DND-41 (cell line): ENCODE measurements around the gene SNAPIN.

Source experiments
- ATAC-seq: fragments of 200-7000 bp; cut with Tn5 transposase; 3 replicates; pipeline ENCODE4 v1.9.1; 2021; ENCODE audit warnings: low read depth; ENCODE audit not compliant: insufficient read depth
- DNase-seq: peaks from one replicate; pipeline ENCODE4 v3.0.0-alpha.2; 2020
- H2AFZ ChIP-seq: 2 replicates; pipeline ENCODE4 v1.6.0; 2012; ENCODE audit warnings: low read depth, low read length
- H3K27ac ChIP-seq: 2 replicates; pipeline ENCODE4 v1.5.1; 2012; ENCODE audit warnings: low read length, inconsistent platforms
- H3K27me3 ChIP-seq: fragments of 200-600 bp; sonication (generic); 2 replicates; pipeline ENCODE4 v1.6.0; 2012; ENCODE audit warnings: low read length, mild to moderate bottlenecking, inconsistent platforms; ENCODE audit not compliant: insufficient read depth, poor library complexity
- H3K36me3 ChIP-seq: 2 replicates; pipeline ENCODE4 v1.5.1; 2012; ENCODE audit warnings: low read length, inconsistent platforms; ENCODE audit not compliant: insufficient read depth
- H3K4me1 ChIP-seq: 2 replicates; pipeline ENCODE4 v1.5.1; 2012; ENCODE audit warnings: mild to moderate bottlenecking, low read length; ENCODE audit not compliant: insufficient read depth
- H3K4me2 ChIP-seq: 2 replicates; pipeline ENCODE4 v1.6.0; 2012; ENCODE audit warnings: mild to moderate bottlenecking, moderate library complexity, low read length, inconsistent platforms; ENCODE audit not compliant: insufficient read depth
- H3K4me3 ChIP-seq, 2 experiments: fragments of 200-600 bp in 1 of 2; shearing (Covaris generic) in 1 of 2; 2 replicates each; pipeline ENCODE4 v1.5.1; 2012 to 2016; ENCODE audit warnings: inconsistent platforms in 2 of 2, low read length in 2 of 2, mild to moderate bottlenecking in 2 of 2, low read depth in 1 of 2, moderate library complexity in 1 of 2
- H3K79me2 ChIP-seq: 2 replicates; pipeline ENCODE4 v1.6.0; 2012; ENCODE audit warnings: low read length, inconsistent platforms; ENCODE audit not compliant: insufficient read depth
- H3K9ac ChIP-seq: 2 replicates; pipeline ENCODE4 v1.6.0; 2012; ENCODE audit warnings: low read depth, mild to moderate bottlenecking, inconsistent platforms, low read length, moderate library complexity
- H3K9me3 ChIP-seq: 2 replicates; pipeline ENCODE4 v1.5.1; 2012; ENCODE audit warnings: low read length, moderate library complexity, mild to moderate bottlenecking, inconsistent platforms; ENCODE audit not compliant: insufficient read depth, severe bottlenecking
- H4K20me1 ChIP-seq: 2 replicates; pipeline ENCODE4 v1.6.0; 2012; ENCODE audit warnings: low read length; ENCODE audit not compliant: insufficient read depth
- CTCF ChIP-seq: IDR thresholded peaks from 2 replicates; pipeline ENCODE4 v1.5.1; 2012; ENCODE audit warnings: borderline replicate concordance, low read length, moderate library complexity, mild to moderate bottlenecking; ENCODE audit not compliant: poor library complexity, severe bottlenecking; ENCODE audit errors: extremely low read depth
- EZH2 ChIP-seq: IDR thresholded peaks from 3 replicates; pipeline ENCODE4 v1.6.1; 2012; ENCODE audit warnings: borderline replicate concordance, low read depth, mild to moderate bottlenecking, moderate library complexity, low read length, inconsistent platforms; ENCODE audit not compliant: severe bottlenecking

SNAPIN gene

GRCh38 chr1:153633161-153633753 lies 25.2 kb upstream of the SNAPIN start:
- TF ChIP-seq EZH2 = no peak
- no peak for TF ChIP-seq CTCF
- Histone ChIP-seq H3K27me3 (no peaks in the 10 kb centered on the region), H3K4me1 (peaks cover 30% of the 10 kb centered on the region), H3K9me3 (no peaks in the 10 kb centered on the region), H3K9ac (peak overlapping the region; percentile 92; the same call in 1 of the 2 replicates), H3K36me3 (peaks cover 31% of the 10 kb centered on the region), H2AFZ (peak overlapping the region; percentile 60), H3K4me2 (peak overlapping the region; percentile 48; the same call in 1 of the 2 replicates), H3K79me2 (peaks cover 43% of the 10 kb centered on the region), H3K27ac (no peak overlapping the region), H3K4me3 (peak overlapping the region in 1 of 2 experiments; percentile 61; a peak in 2 of 4 replicates), H4K20me1 (peaks cover 19% of the 10 kb centered on the region; the same call in 1 of the 2 replicates)
- ATAC-seq = no peak
- DNase-seq = no peak

DNA sequence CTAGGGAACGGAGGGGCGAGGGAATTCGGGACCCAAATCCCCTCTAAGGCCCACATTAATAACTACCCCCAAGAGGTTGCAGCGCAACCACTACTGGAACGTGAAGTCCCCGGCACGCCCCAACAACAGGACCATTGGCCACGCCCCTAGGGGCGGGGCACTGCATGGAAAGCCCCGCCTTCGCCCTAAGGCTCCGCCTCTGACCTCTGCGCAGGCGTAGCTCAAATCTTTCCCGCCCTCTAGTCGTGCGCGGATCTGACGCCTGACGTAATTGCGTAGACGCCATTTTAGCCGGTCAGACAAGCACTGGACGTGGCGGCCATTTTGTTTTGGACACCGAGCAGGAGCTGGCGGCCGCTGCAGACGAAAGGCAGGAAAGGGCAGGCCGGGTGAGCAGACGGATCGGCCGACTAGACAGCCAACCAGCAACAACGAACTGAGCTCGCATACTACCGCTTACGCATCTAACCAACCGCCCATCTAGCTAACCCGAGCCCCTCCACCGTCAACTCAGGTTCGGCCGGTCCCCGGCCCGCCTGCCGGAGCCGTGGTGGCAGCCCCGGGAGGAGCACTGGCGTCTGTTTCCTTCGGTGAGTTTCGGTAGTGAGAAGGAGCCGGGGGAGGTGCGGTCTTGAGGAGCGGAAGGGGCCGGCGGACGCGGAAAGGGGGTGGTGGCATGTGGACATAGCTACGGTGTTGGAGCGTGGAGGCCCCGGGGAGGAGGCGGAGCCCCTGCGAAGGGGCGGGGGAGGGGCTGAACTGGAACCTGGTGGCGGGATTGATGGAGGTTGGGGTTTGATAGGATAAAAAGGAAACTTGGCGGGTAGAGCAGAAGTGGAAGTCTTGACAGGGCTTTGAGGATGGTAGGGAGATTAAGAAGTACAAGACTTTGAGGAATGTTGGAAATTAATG lies 24.5 kb upstream of the SNAPIN start, which contains the start of gene CHTOP:
Gene CHTOP, plus strand, starts transcription at position 313 of the 912 bp plus-strand sequence. CDS start 2,523 bp downstream, outside the sequence.
- H4K20me1 ChIP-seq = peaks cover 20% of the 10 kb centered on the region; the same call in 1 of the 2 replicates
- DNase-seq = peak; percentile 97
- peak within 1 kb of the TSS; percentile 91 for H3K27ac ChIP-seq
- TF ChIP-seq EZH2 = no peak
- TF ChIP-seq CTCF = no peak
- H3K4me1 ChIP-seq = peaks cover 30% of the 10 kb centered on the region
- peaks cover 38% of the 10 kb centered on the region for H3K36me3 ChIP-seq
- H3K9ac ChIP-seq = peak within 1 kb of the TSS; percentile 92
- H3K4me3 ChIP-seq = peak within 1 kb of the TSS; percentile 61 to 66
- H3K27me3 ChIP-seq = no peaks in the 10 kb centered on the region
- H3K9me3 ChIP-seq = no peaks in the 10 kb centered on the region
- peak within 1 kb of the TSS; percentile 69 for H2AFZ ChIP-seq
- H3K4me2 ChIP-seq = peak within 1 kb of the TSS; percentile 76
- H3K79me2 ChIP-seq = peaks cover 49% of the 10 kb centered on the region
- peak; percentile 89 for ATAC-seq

DNA sequence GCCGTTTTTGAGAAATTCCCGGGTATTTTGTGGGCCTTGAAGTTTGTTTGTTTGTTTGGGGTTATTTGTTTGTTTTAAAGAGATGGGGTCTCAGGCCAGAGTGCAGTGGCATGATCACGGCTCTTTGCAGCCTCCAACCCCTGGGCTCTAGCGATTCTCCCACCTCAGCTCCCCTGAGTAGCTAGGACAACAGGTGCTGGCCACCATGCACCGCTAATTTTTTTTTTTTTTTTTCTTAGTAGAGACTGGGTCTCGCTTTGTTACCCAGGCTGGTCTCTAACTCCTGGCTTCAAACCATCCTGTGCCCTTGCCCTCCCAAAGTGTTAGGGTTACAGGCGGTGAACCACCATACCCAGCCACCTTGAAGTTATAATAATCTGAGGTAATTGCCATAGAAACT lies 22.6 kb upstream of the SNAPIN start:
- H3K9ac ChIP-seq = peak overlapping the region; percentile 92
- no peak overlapping the region for H3K27ac ChIP-seq
- peaks cover 65% of the 10 kb centered on the region for H3K79me2 ChIP-seq

More for the DNA sequence above, 22.6 kb upstream of the SNAPIN start:
- H3K9me3 ChIP-seq = no peaks in the 10 kb centered on the region
- no peak overlapping the region for H2AFZ ChIP-seq
- H3K27me3 ChIP-seq = no peaks in the 10 kb centered on the region
- peaks cover 57% of the 10 kb centered on the region for H3K36me3 ChIP-seq
- ATAC-seq (no peak), DNase-seq (no peak)
- H3K4me2 ChIP-seq = peak overlapping the region; percentile 76
- H3K4me3 ChIP-seq = peak overlapping the region; percentile 61 to 66; a peak in 3 of 4 replicates
- peaks cover 24% of the 10 kb centered on the region; the same call in 1 of the 2 replicates for H4K20me1 ChIP-seq
- TF ChIP-seq CTCF = no peak
- TF ChIP-seq EZH2 = no peak
- peaks cover 37% of the 10 kb centered on the region for H3K4me1 ChIP-seq
